Esophagus (tissue), 2 donors: ENCODE results near the gene PLEKHA8. TPM values are rescaled to one million over a fixed set of nuclear protein-coding genes. Genes with fewer than 3 reads are reported as not detected.

Source experiments
- H3K27ac ChIP-seq, 2 donors: one replicate each; pipeline ENCODE4 v1.5.1; 2013; ENCODE audit warnings: low read depth in 2 of 2, mild to moderate bottlenecking in 2 of 2, inconsistent platforms in 1 of 2, low read length in 1 of 2, moderate library complexity in 1 of 2
- H3K27me3 ChIP-seq, 2 donors: one replicate each; pipeline ENCODE4 v1.6.1; 2013; ENCODE audit warnings: low read length in 2 of 2, control low read depth in 1 of 2, mild to moderate bottlenecking in 1 of 2; ENCODE audit not compliant: insufficient read depth in 2 of 2, control insufficient read depth in 1 of 2
- H3K36me3 ChIP-seq, 2 donors: one replicate each; pipeline ENCODE4 v1.6.1; 2013; ENCODE audit warnings: low read length in 1 of 2; ENCODE audit not compliant: control insufficient read depth in 2 of 2, insufficient read depth in 2 of 2
- H3K4me1 ChIP-seq, 2 donors: one replicate each; pipeline ENCODE4 v1.6.1; 2013; ENCODE audit warnings: low read length in 1 of 2; ENCODE audit not compliant: control insufficient read depth in 2 of 2, insufficient read depth in 2 of 2
- H3K4me3 ChIP-seq, 2 donors: one replicate each; pipeline ENCODE4 v1.5.1; 2013; ENCODE audit warnings: low read length in 2 of 2, mild to moderate bottlenecking in 2 of 2, low read depth in 1 of 2, moderate library complexity in 1 of 2
- H3K9me3 ChIP-seq, 2 donors: one replicate each; pipeline ENCODE4 v1.6.1; 2013; ENCODE audit warnings: mild to moderate bottlenecking in 2 of 2, low read depth in 1 of 2, low read length in 1 of 2, moderate library complexity in 1 of 2; ENCODE audit not compliant: control insufficient read depth in 2 of 2, insufficient read depth in 1 of 2
- WGBS, 2 donors: extraction: QIAGEN DNeasy Blood & Tissue Kit; methylation state at CpG; one replicate each; pipeline ENCODE4 v1.1.7; 2013; 5-methylcytosine and 5-hydroxymethylcytosine counted together
- polyA plus RNA-seq, 2 donors: library from polyadenylated mRNA; stranded (reverse); fragments of 200-250 nt; gene quantifications; one replicate each; pipeline ENCODE4 v1.2.3, GENCODE V29; 2013
- donor health status: healthy with polysubstance abuse.
- donor health status: Bipolar disorder and iron deficiency.

Gene PLEKHA8
- polyA plus RNA-seq, 2 donors = 2.3 to 2.7 TPM

DNA sequence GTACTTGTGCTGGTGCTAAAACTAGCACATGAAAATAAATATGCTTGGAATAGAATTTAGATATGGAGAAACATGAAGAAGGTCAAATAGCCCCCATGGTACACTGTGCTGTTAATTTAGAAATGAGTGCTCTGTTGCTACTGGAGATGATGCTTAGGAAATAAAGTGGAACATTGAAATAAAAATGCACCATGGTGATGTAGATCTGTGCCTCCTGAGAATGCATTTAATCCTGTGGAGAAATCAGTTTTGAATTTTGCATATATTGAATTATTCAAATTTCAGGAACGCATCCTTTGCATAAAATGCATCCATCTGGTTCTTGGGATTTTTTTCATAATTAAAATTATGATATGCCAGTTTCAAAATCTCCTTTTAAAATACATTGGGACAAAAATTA lies 44.5 kb downstream of the PLEKHA8 start:
- Histone ChIP-seq H3K9me3 (no peaks in the 10 kb centered on the region), H3K4me1 (no peaks in the 10 kb centered on the region), H3K4me3 (no peak overlapping the region), H3K27ac (no peak overlapping the region), H3K27me3 (no peaks in the 10 kb centered on the region), H3K36me3 (no peaks in the 10 kb centered on the region)
- WGBS, 2 donors = 100% methylated on average over 1 of the region's 1 CpG

DNA sequence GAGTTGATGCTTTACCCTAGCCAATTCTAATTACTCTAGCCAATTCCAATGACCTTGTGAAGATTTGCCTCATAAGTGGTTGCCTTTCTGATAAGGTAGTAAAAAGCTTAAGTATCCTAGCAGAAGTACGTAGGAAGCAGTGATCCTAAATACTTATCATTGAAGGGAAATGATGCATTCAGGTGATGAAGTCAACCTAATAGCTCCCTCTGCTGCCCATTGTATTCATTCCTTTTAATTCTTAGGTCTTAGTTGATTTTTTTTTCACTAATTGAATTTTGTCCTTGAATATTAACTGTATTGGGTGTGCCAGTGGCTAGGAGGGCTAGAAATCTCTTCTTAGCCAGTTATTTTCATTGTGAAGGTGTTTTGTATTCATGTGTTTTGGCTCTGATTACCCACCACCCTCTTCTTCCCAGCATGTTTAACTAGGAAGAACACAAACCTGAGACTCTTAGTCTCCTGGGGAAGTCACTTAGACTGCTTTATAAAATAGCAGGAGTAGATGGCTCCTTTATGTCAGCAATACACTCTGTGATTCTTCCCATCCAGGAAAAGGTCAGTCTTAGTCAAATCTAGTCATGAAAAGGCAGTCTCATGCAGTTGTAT lies 46.3 kb downstream of the PLEKHA8 start:
- no peaks in the 10 kb centered on the region for H3K27me3 ChIP-seq
- no peaks in the 10 kb centered on the region for H3K4me1 ChIP-seq
- no peak overlapping the region for H3K27ac ChIP-seq
- 29 to 44% methylated on average over 1 of the region's 1 CpG for WGBS, 2 donors
- peaks cover 3 to 4% of the 10 kb centered on the region in 2 donors for H3K36me3 ChIP-seq
- H3K4me3 ChIP-seq = no peak overlapping the region
- no peaks in the 10 kb centered on the region for H3K9me3 ChIP-seq

DNA sequence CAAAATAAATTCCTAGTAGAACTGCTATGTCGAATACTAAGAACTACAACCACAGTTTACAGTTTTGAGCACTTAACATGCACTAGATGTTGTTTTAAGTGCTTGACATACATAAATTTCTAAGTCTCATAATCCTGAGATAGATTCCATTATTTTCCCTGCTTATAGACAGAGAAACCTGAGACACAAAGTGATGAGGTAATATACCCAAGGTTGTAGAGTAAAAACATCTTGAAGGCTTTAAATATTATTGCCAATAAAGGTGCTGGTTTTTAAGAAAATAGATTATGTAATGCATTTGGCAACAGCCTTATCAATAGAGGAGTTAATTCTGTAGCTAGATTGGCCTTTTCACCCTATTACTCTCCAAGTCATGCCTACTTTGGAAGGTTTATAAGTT lies 48.2 kb downstream of the PLEKHA8 start:
- Histone ChIP-seq H3K36me3 (peaks cover 3 to 4% of the 10 kb centered on the region in 2 donors), H3K27me3 (no peaks in the 10 kb centered on the region), H3K27ac (no peak overlapping the region), H3K4me3 (no peak overlapping the region), H3K9me3 (no peaks in the 10 kb centered on the region), H3K4me1 (no peaks in the 10 kb centered on the region)
- WGBS, 2 donors = 95 to 100% methylated on average over 1 of the region's 1 CpG

DNA sequence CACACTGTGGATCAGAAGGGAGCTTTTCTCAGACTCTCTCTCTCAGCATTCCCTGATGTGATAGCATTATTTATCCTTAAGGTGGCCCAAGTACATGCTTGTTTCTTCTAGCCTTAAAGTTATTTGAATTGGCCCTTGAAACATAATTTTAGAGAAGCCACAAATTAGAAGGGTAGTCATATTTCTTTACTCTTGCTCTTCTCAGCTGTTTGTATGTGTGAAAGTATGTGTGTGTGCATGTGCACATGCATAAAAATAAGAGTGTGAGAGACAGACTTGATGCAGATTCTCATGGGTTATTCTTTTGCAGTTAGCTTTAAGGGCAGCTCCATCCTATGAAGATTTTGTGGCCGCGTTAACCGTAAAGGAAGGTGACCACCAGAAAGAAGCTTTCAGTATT lies 50.1 kb downstream of the PLEKHA8 start:
- Histone ChIP-seq H3K4me3 (no peak overlapping the region), H3K9me3 (no peaks in the 10 kb centered on the region), H3K4me1 (no peaks in the 10 kb centered on the region), H3K36me3 (peaks cover 3 to 4% of the 10 kb centered on the region in 2 donors), H3K27me3 (no peaks in the 10 kb centered on the region), H3K27ac (no peak overlapping the region)
- WGBS, 2 donors = 97 to 98% methylated on average over 3 of the region's 3 CpGs

DNA sequence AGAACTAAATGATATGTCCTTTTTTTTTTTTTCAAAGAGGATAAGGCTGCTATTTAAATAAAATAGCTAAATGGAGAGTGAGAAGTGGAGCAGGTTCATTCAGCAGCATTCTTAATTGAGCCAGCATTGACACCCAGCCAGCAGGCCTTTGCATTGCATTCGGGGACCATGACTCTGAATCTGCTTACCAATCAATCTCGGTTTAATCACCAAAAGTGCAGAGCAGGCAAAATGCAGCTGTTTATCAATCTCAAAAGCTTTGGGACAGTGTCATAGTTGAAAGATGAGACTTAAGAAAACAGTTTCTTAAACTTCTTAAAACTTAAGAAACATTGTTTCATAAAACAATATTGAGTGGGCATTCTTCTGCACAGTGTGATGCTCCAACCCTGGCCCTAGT lies 51.7 kb downstream of the PLEKHA8 start:
- Histone ChIP-seq H3K27ac (no peak overlapping the region), H3K9me3 (no peaks in the 10 kb centered on the region), H3K36me3 (peaks cover 3 to 4% of the 10 kb centered on the region in 2 donors), H3K4me3 (no peak overlapping the region), H3K27me3 (no peaks in the 10 kb centered on the region), H3K4me1 (no peaks in the 10 kb centered on the region)
- WGBS, 2 donors = 93 to 94% methylated on average over 2 of the region's 2 CpGs

DNA sequence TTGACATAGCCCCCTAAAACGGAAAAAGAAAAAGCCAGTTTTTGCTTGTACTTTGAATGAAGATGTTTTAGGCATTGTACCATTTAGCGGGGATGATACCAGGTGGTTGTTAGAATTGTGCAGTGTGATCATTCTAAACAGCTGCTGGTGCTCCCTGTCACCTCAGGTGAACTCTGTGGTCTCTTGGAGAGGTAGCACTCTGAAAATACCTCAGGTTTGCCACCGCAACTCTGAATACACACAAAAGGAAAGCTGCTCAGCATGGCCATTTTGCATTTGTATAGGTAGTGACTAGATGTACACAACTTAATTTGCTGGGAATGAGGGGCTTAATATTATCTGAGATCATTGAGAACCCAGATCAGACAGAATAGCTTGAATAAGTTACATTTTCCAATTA lies 52.6 kb downstream of the PLEKHA8 start:
- Histone ChIP-seq H3K4me1 (no peaks in the 10 kb centered on the region), H3K9me3 (no peaks in the 10 kb centered on the region), H3K36me3 (peaks cover 3 to 4% of the 10 kb centered on the region in 2 donors), H3K4me3 (no peak overlapping the region), H3K27me3 (no peaks in the 10 kb centered on the region), H3K27ac (no peak overlapping the region)
- WGBS, 2 donors = 93 to 97% methylated on average over 3 of the region's 3 CpGs

DNA sequence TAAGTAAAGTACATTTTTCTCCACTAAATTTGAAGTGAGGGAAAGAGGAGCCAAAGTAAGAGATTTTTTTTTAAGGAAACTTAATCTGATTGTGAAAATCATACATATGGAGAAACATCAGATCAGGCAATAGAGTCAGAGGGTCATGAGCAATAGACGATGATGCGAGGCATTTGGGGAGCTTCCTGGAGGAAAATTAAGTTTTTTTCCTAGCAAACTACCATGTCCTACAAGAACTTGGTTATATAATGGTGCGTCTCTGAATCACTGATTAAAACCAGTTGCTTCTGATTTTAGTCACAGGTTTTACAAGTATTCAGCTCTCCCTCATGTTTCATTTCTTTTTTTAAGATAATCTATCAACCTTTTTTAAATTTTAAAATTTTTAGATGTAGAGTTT lies 54.5 kb downstream of the PLEKHA8 start:
- H3K4me1 ChIP-seq = no peaks in the 10 kb centered on the region
- H3K27ac ChIP-seq = no peak overlapping the region
- H3K4me3 ChIP-seq = no peak overlapping the region
- no peaks in the 10 kb centered on the region for H3K9me3 ChIP-seq
- no peaks in the 10 kb centered on the region for H3K27me3 ChIP-seq
- H3K36me3 ChIP-seq = peaks cover 3 to 4% of the 10 kb centered on the region in 2 donors
- 93 to 94% methylated on average over 3 of the region's 3 CpGs for WGBS, 2 donors

DNA sequence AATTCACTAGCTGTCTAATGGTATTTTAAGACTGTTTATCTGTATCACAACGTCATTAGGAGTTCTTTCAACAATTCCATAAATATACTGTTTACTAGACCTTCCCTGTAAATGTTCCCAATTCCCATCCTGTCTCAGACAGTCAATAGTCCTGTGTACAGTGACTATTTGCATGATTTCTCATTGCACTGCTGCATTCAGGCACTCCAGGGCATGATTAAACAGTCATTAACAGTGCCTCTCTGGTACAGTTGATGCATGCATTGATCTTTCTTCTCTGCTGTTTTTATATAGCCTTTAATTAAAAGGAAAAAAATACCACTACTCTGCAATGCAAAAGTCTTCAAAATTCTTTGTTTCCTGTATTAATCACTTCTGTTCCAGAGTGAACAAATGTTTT lies 55.1 kb downstream of the PLEKHA8 start:
- Histone ChIP-seq H3K27me3 (no peaks in the 10 kb centered on the region), H3K27ac (no peak overlapping the region), H3K36me3 (peaks cover 3 to 4% of the 10 kb centered on the region in 2 donors), H3K4me3 (no peak overlapping the region), H3K9me3 (no peaks in the 10 kb centered on the region), H3K4me1 (no peaks in the 10 kb centered on the region)
- WGBS, 2 donors = 43 to 69% methylated on average over 1 of the region's 1 CpG

DNA sequence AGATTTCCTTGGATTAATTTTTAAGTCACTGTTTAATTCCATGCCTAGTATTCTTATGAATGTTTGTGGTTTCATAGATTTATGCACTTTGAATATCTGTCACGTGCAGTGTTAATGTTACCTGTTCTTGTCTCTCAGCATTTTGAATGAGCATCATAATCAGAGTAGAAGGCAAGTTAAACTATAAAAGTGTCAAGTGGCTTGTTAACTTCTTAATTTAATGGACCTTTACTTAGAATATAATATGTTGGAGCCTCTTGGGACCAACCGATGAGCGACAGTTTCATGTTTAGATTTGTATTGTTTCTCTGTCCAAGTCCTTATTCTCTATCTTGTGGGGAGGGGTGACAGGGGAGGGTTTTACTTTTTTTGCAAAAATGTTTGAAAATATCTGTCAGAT lies 56.0 kb downstream of the PLEKHA8 start:
- peaks cover 0 to 1% of the 10 kb centered on the region in 2 donors for H3K36me3 ChIP-seq
- no peak overlapping the region for H3K4me3 ChIP-seq
- WGBS, 2 donors = 91 to 95% methylated on average over 3 of the region's 3 CpGs
- H3K27me3 ChIP-seq = no peaks in the 10 kb centered on the region
- H3K4me1 ChIP-seq = no peaks in the 10 kb centered on the region
- H3K9me3 ChIP-seq = no peaks in the 10 kb centered on the region
- no peak overlapping the region for H3K27ac ChIP-seq

DNA sequence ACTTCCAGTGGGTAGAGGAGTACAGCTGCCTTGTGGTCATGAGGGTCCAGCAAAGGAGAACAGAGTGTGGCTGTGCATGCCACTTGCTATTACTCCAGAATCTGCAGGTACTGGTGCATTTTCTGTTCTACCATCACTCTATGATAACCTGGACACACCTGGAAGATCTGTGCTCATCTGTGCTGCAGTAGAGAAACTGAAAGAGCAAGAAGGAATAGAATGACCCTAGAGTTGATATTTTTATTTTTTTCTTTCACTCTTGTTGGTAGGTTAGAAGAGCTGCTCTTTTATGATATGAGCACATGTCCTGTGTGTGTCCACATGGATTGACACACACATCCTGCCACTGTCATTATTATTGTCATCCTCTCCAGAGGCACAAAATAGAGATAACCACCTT lies 58.3 kb downstream of the PLEKHA8 start:
- Histone ChIP-seq H3K27me3 (no peaks in the 10 kb centered on the region), H3K36me3 (no peaks in the 10 kb centered on the region), H3K27ac (no peak overlapping the region), H3K4me3 (no peak overlapping the region), H3K9me3 (no peaks in the 10 kb centered on the region), H3K4me1 (no peaks in the 10 kb centered on the region)
